ENCODE measurements around the gene GP9.

Gene GP9

GRCh38 chr3:129022114-129023007 is 38.2 kb upstream of the GP9 start:
- H3K4me1 ChIP-seq (ENCODE audit: insufficient read depth, low read length) = no peaks in the 10 kb centered on the region
- H3K36me3 ChIP-seq (ENCODE audit: insufficient read depth, low read length) = peaks cover 25% of the 10 kb centered on the region
- H3K4me3 ChIP-seq (ENCODE audit: low read length) = no peak overlapping the region
- no peak overlapping the region for H2AFZ ChIP-seq (ENCODE audit: low read depth, low read length)
- peaks cover 2% of the 10 kb centered on the region for H3K9me3 ChIP-seq (ENCODE audit: low read length)
- H3K27me3 ChIP-seq (ENCODE audit: insufficient read depth, low read length) = no peaks in the 10 kb centered on the region

GRCh38 chr3:129023008-129023358 is 37.6 kb upstream of the GP9 start:
- no peak overlapping the region for H3K4me3 ChIP-seq (ENCODE audit: low read length)
- no peaks in the 10 kb centered on the region for H3K27me3 ChIP-seq (ENCODE audit: insufficient read depth, low read length)
- H3K9me3 ChIP-seq (ENCODE audit: low read length) = peaks cover 2% of the 10 kb centered on the region
- no peaks in the 10 kb centered on the region for H3K4me1 ChIP-seq (ENCODE audit: insufficient read depth, low read length)
- H3K36me3 ChIP-seq (ENCODE audit: insufficient read depth, low read length) = peaks cover 20% of the 10 kb centered on the region
- no peak overlapping the region for H2AFZ ChIP-seq (ENCODE audit: low read depth, low read length)

GRCh38 chr3:129023909-129024308 is 36.7 kb upstream of the GP9 start:
- Histone ChIP-seq H3K4me1 (ENCODE audit: insufficient read depth, low read length) (no peaks in the 10 kb centered on the region), H3K4me3 (ENCODE audit: low read length) (no peak overlapping the region), H3K9me3 (ENCODE audit: low read length) (peaks cover 2% of the 10 kb centered on the region), H3K36me3 (ENCODE audit: insufficient read depth, low read length) (peaks cover 18% of the 10 kb centered on the region), H2AFZ (ENCODE audit: low read depth, low read length) (no peak overlapping the region), H3K27me3 (ENCODE audit: insufficient read depth, low read length) (no peaks in the 10 kb centered on the region)

GRCh38 chr3:129025108-129025507 is 35.5 kb upstream of the GP9 start:
- Histone ChIP-seq H3K9me3 (ENCODE audit: low read length) (peaks cover 2% of the 10 kb centered on the region), H3K36me3 (ENCODE audit: insufficient read depth, low read length) (peaks cover 16% of the 10 kb centered on the region), H3K27me3 (ENCODE audit: insufficient read depth, low read length) (no peaks in the 10 kb centered on the region), H3K4me3 (ENCODE audit: low read length) (no peak overlapping the region), H3K4me1 (ENCODE audit: insufficient read depth, low read length) (no peaks in the 10 kb centered on the region), H2AFZ (ENCODE audit: low read depth, low read length) (no peak overlapping the region)

GRCh38 chr3:129025691-129026435 is 34.7 kb upstream of the GP9 start:
- Histone ChIP-seq H2AFZ (ENCODE audit: low read depth, low read length) (no peak overlapping the region), H3K27me3 (ENCODE audit: insufficient read depth, low read length) (no peaks in the 10 kb centered on the region), H3K4me1 (ENCODE audit: insufficient read depth, low read length) (no peaks in the 10 kb centered on the region), H3K9me3 (ENCODE audit: low read length) (peaks cover 4% of the 10 kb centered on the region), H3K36me3 (ENCODE audit: insufficient read depth, low read length) (peaks cover 23% of the 10 kb centered on the region), H3K4me3 (ENCODE audit: low read length) (no peak overlapping the region)

GRCh38 chr3:129026728-129027543 is 33.6 kb upstream of the GP9 start:
- Histone ChIP-seq H3K4me1 (ENCODE audit: insufficient read depth, low read length) (no peaks in the 10 kb centered on the region), H3K36me3 (ENCODE audit: insufficient read depth, low read length) (peaks cover 30% of the 10 kb centered on the region), H3K4me3 (ENCODE audit: low read length) (no peak overlapping the region), H2AFZ (ENCODE audit: low read depth, low read length) (no peak overlapping the region), H3K9me3 (ENCODE audit: low read length) (peaks cover 4% of the 10 kb centered on the region), H3K27me3 (ENCODE audit: insufficient read depth, low read length) (no peaks in the 10 kb centered on the region)

- Histone ChIP-seq H3K4me3 (ENCODE audit: low read length) (no peak overlapping the region), H3K36me3 (ENCODE audit: insufficient read depth, low read length) (peaks cover 33% of the 10 kb centered on the region), H3K27me3 (ENCODE audit: insufficient read depth, low read length) (no peaks in the 10 kb centered on the region), H3K4me1 (ENCODE audit: insufficient read depth, low read length) (no peaks in the 10 kb centered on the region), H3K9me3 (ENCODE audit: low read length) (peaks cover 2% of the 10 kb centered on the region), H2AFZ (ENCODE audit: low read depth, low read length) (no peak overlapping the region)
Measured at GRCh38 chr3:129027544-129027880, 33.1 kb upstream of the GP9 start.

- Histone ChIP-seq H3K27me3 (ENCODE audit: insufficient read depth, low read length) (no peaks in the 10 kb centered on the region), H3K36me3 (ENCODE audit: insufficient read depth, low read length) (peaks cover 45% of the 10 kb centered on the region), H3K4me1 (ENCODE audit: insufficient read depth, low read length) (no peaks in the 10 kb centered on the region), H2AFZ (ENCODE audit: low read depth, low read length) (no peak overlapping the region), H3K4me3 (ENCODE audit: low read length) (no peak overlapping the region), H3K9me3 (ENCODE audit: low read length) (peaks cover 2% of the 10 kb centered on the region)
Measured at GRCh38 chr3:129028866-129029265, 31.7 kb upstream of the GP9 start.

GRCh38 chr3:129030611-129031010 is 30.0 kb upstream of the GP9 start:
- Histone ChIP-seq H3K4me3 (ENCODE audit: low read length) (no peak overlapping the region), H3K9me3 (ENCODE audit: low read length) (peaks cover 2% of the 10 kb centered on the region), H3K4me1 (ENCODE audit: insufficient read depth, low read length) (no peaks in the 10 kb centered on the region), H2AFZ (ENCODE audit: low read depth, low read length) (no peak overlapping the region), H3K36me3 (ENCODE audit: insufficient read depth, low read length) (peaks cover 56% of the 10 kb centered on the region), H3K27me3 (ENCODE audit: insufficient read depth, low read length) (no peaks in the 10 kb centered on the region)

- Histone ChIP-seq H3K27me3 (ENCODE audit: insufficient read depth, low read length) (no peaks in the 10 kb centered on the region), H3K4me3 (ENCODE audit: low read length) (no peak overlapping the region), H2AFZ (ENCODE audit: low read depth, low read length) (no peak overlapping the region), H3K9me3 (ENCODE audit: low read length) (peaks cover 2% of the 10 kb centered on the region), H3K36me3 (ENCODE audit: insufficient read depth, low read length) (peaks cover 59% of the 10 kb centered on the region), H3K4me1 (ENCODE audit: insufficient read depth, low read length) (no peaks in the 10 kb centered on the region)
Measured at GRCh38 chr3:129031476-129032215, 28.9 kb upstream of the GP9 start.

GRCh38 chr3:129032716-129033115 is 27.9 kb upstream of the GP9 start:
- Histone ChIP-seq H3K27me3 (ENCODE audit: insufficient read depth, low read length) (no peaks in the 10 kb centered on the region), H2AFZ (ENCODE audit: low read depth, low read length) (no peak overlapping the region), H3K4me1 (ENCODE audit: insufficient read depth, low read length) (no peaks in the 10 kb centered on the region), H3K4me3 (ENCODE audit: low read length) (no peak overlapping the region), H3K36me3 (ENCODE audit: insufficient read depth, low read length) (peaks cover 54% of the 10 kb centered on the region), H3K9me3 (ENCODE audit: low read length) (peaks cover 2% of the 10 kb centered on the region)

GRCh38 chr3:129033151-129033550 is 27.4 kb upstream of the GP9 start:
- H2AFZ ChIP-seq (ENCODE audit: low read depth, low read length) = no peak overlapping the region
- H3K27me3 ChIP-seq (ENCODE audit: insufficient read depth, low read length) = no peaks in the 10 kb centered on the region

More at GRCh38 chr3:129033151-129033550, 27.4 kb upstream of the GP9 start:
- H3K36me3 ChIP-seq (ENCODE audit: insufficient read depth, low read length) = peaks cover 54% of the 10 kb centered on the region
- H3K9me3 ChIP-seq (ENCODE audit: low read length) = peaks cover 2% of the 10 kb centered on the region
- no peaks in the 10 kb centered on the region for H3K4me1 ChIP-seq (ENCODE audit: insufficient read depth, low read length)
- H3K4me3 ChIP-seq (ENCODE audit: low read length) = no peak overlapping the region
